Measurements from ENCODE around the gene LRRC4C.

- no peak for TF ChIP-seq CTCF (IDR thresholded peaks at IDR 0.05)
- no peak for TF ChIP-seq POLR2A (IDR thresholded peaks at IDR 0.05)
Observed at GRCh38 chr11:41039592-41039991, 419.9 kb downstream of the LRRC4C start.
